Loucy (cell line): ENCODE measurements around the gene NOL8.

Experiments used
- CTCF ChIP-seq: fragments of 200-600 bp; sonication (generic); conservative IDR thresholded peaks from 2 replicates; pipeline ENCODE4 v1.5.1; 2014; ENCODE audit warnings: mild to moderate bottlenecking, antibody characterized with exemption, low read length
- EZH2phosphoT487 ChIP-seq: fragments of 200-600 bp; IDR thresholded peaks from 2 replicates; pipeline ENCODE4 v1.6.1; 2018; ENCODE audit warnings: antibody characterized with exemption, mild to moderate bottlenecking, moderate library complexity, borderline replicate concordance

- TF ChIP-seq CTCF (no peak), EZH2phosphoT487 (no peak)
These were observed 9.7 kb downstream of the NOL8 start for GRCh38 chr9:92315456-92315855.
